MG63 (cell line): ENCODE results near the gene TMEM253. TPM values are rescaled to one million over a fixed set of nuclear protein-coding genes. Genes with fewer than 3 reads are reported as not detected.

ENCODE experiments used
- DNase-seq: peaks from one replicate; pipeline ENCODE4 v3.0.0-alpha.2; 2020
- H3K27me3 ChIP-seq: fragments of 250-450 bp; sonication (Bioruptor Pico); 2 replicates; pipeline ENCODE4 v1.5.1; 2020; ENCODE audit warnings: mild to moderate bottlenecking, moderate library complexity
- H3K36me3 ChIP-seq: fragments of 250-450 bp; sonication (Bioruptor Pico); 2 replicates; pipeline ENCODE4 v1.5.1; 2020; ENCODE audit warnings: mild to moderate bottlenecking, moderate library complexity
- H3K4me3 ChIP-seq: fragments of 250-450 bp; sonication (Bioruptor Pico); 2 replicates; pipeline ENCODE4 v1.5.1; 2020; ENCODE audit warnings: mild to moderate bottlenecking, moderate library complexity
- H3K9me3 ChIP-seq: fragments of 250-450 bp; sonication (Bioruptor Pico); 2 replicates; pipeline ENCODE4 v1.5.1; 2020; ENCODE audit warnings: mild to moderate bottlenecking, moderate library complexity
- total RNA-seq: library from RNA; depleted of rRNA; stranded (reverse); fragments of >200 nt; shearing (Covaris generic); gene quantifications from 2 replicates; pipeline ENCODE4 v1.2.3, GENCODE V29; 2014; ENCODE audit warnings: low replicate concordance

Gene TMEM253
- total RNA-seq, 1 experiment from 2014 or later: not detected

GRCh38 chr14:21068521-21069387 lies 32.1 kb upstream of the TMEM253 start:
- no peak overlapping the region for H3K4me3 ChIP-seq
- H3K27me3 ChIP-seq: no peaks in the 10 kb centered on the region
- no peak for DNase-seq
- no peaks in the 10 kb centered on the region for H3K9me3 ChIP-seq
- no peaks in the 10 kb centered on the region for H3K36me3 ChIP-seq

- Histone ChIP-seq H3K36me3 (no peaks in the 10 kb centered on the region), H3K9me3 (no peaks in the 10 kb centered on the region), H3K27me3 (no peaks in the 10 kb centered on the region), H3K4me3 (peak overlapping the region; percentile 42)
- no peak for DNase-seq
These were observed 31.3 kb upstream of the TMEM253 start for GRCh38 chr14:21069388-21070082.

GRCh38 chr14:21070083-21070609 lies 30.7 kb upstream of the TMEM253 start, which contains the start of gene ARHGEF40:
ARHGEF40 (plus strand) TSS chr14:21070304; CDS start chr14:21070397, 93 bp downstream.
- no peaks in the 10 kb centered on the region for H3K9me3 ChIP-seq
- H3K4me3 ChIP-seq: peak within 1 kb of the TSS; percentile 60
- H3K27me3 ChIP-seq: no peaks in the 10 kb centered on the region
- H3K36me3 ChIP-seq: no peaks in the 10 kb centered on the region
- DNase-seq: peak; percentile 43

GRCh38 chr14:21070610-21071224 lies 30.1 kb upstream of the TMEM253 start:
- Histone ChIP-seq H3K36me3 (no peaks in the 10 kb centered on the region), H3K9me3 (no peaks in the 10 kb centered on the region), H3K27me3 (no peaks in the 10 kb centered on the region), H3K4me3 (peak overlapping the region; percentile 60)
- peak; percentile 50 for DNase-seq

- no peaks in the 10 kb centered on the region for H3K27me3 ChIP-seq
- no peaks in the 10 kb centered on the region; the same call in 1 of the 2 replicates for H3K36me3 ChIP-seq
- H3K9me3 ChIP-seq: no peaks in the 10 kb centered on the region
- peak overlapping the region; percentile 60 for H3K4me3 ChIP-seq
- DNase-seq: peak; percentile 90
These were observed 29.4 kb upstream of the TMEM253 start for GRCh38 chr14:21071225-21072030.

GRCh38 chr14:21072031-21072473 lies 28.8 kb upstream of the TMEM253 start:
- Histone ChIP-seq H3K9me3 (no peaks in the 10 kb centered on the region), H3K4me3 (peak overlapping the region; percentile 60), H3K27me3 (no peaks in the 10 kb centered on the region), H3K36me3 (no peaks in the 10 kb centered on the region; the same call in none of the 2 replicates)
- peak; percentile 14 for DNase-seq

GRCh38 chr14:21072781-21073339 lies 28.0 kb upstream of the TMEM253 start:
- H3K27me3 ChIP-seq: no peaks in the 10 kb centered on the region
- no peak for DNase-seq
- no peak overlapping the region for H3K4me3 ChIP-seq
- no peaks in the 10 kb centered on the region; the same call in none of the 2 replicates for H3K36me3 ChIP-seq
- H3K9me3 ChIP-seq: no peaks in the 10 kb centered on the region

GRCh38 chr14:21073921-21074320 lies 26.9 kb upstream of the TMEM253 start:
- no peaks in the 10 kb centered on the region for H3K27me3 ChIP-seq
- no peak overlapping the region for H3K4me3 ChIP-seq
- no peak for DNase-seq
- no peaks in the 10 kb centered on the region; the same call in none of the 2 replicates for H3K36me3 ChIP-seq
- no peaks in the 10 kb centered on the region for H3K9me3 ChIP-seq

GRCh38 chr14:21074398-21075272 lies 26.2 kb upstream of the TMEM253 start:
- Histone ChIP-seq H3K4me3 (no peak overlapping the region), H3K27me3 (no peaks in the 10 kb centered on the region), H3K9me3 (no peaks in the 10 kb centered on the region), H3K36me3 (no peaks in the 10 kb centered on the region; the same call in none of the 2 replicates)
- no peak for DNase-seq

DNA sequence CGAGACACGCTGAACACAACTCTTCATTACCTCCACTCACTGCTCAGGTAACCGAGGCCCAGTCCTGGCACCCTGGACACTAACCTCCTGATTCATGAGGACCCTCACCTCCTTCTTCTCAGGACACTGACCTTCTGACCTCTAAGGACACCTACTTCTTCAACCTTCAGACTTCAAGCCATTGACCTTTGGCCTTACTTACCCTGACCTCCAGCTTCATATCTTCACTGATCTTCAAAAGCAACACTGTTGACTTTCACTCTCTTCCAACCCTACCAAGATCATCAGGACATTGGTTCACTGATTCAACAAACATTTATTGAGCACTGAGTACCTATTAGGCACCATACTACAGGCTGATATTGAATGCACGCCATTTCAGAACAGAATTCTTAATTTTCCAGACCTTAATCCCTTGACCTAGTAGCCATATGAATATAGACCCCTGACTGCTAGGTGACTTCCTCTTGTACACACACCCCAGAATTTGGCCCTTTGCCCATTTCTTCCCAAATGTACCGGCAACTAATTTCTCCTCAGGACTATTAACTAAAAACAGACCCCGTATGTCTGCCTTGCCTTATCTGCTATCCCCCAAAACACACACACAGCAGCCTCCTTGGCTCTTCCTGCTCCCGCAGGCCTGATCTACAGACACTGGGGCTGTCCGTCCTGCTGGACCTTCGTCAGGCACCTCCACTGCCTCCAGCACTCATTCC lies 25.0 kb upstream of the TMEM253 start:
- DNase-seq: no peak
- Histone ChIP-seq H3K36me3 (no peaks in the 10 kb centered on the region; the same call in none of the 2 replicates), H3K27me3 (no peaks in the 10 kb centered on the region), H3K9me3 (no peaks in the 10 kb centered on the region), H3K4me3 (no peak overlapping the region)

GRCh38 chr14:21077672-21078071 lies 23.2 kb upstream of the TMEM253 start:
- Histone ChIP-seq H3K4me3 (no peak overlapping the region), H3K27me3 (no peaks in the 10 kb centered on the region), H3K36me3 (no peaks in the 10 kb centered on the region; the same call in none of the 2 replicates), H3K9me3 (no peaks in the 10 kb centered on the region)
- no peak for DNase-seq

DNA sequence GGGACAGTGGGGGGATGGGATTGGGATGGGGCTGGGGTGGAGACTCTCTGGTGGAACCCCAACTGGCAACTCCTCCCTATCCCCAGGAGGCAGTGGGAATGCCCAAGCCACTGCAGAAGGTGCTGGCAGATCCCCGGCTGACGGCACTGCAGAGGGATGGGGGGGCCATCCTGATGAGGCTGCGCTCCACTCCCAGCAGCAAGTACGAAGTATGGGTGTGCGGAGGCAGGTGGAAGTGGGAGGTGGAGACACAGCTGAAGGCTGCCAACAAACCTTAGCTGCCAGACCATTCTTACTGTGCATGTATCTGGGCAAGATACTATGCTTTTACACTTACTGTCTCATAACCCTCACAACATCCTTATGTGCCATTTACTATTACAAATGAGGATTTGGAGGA lies 22.6 kb upstream of the TMEM253 start:
- no peaks in the 10 kb centered on the region for H3K27me3 ChIP-seq
- H3K9me3 ChIP-seq: no peaks in the 10 kb centered on the region
- no peak for DNase-seq
- no peaks in the 10 kb centered on the region; the same call in none of the 2 replicates for H3K36me3 ChIP-seq
- H3K4me3 ChIP-seq: no peak overlapping the region

DNA sequence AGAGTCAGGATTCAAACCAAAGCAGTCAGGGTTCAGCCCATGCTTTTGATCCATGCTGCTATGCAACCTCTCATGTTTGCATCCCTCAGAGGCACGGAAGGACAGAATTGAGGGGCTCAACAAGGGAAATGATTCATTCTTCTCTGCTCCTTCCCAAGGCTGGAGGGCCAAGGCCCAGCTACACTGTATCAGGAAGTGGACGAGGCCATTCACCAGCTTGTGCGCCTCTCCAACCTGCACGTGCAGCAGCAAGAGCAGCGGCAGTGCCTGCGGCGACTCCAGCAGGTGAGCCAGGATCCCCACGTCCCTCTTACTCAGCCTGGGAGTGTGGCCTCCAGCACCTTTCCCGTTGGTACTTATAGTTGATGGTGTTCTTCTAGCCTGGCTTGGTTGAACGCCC lies 22.1 kb upstream of the TMEM253 start:
- Histone ChIP-seq H3K36me3 (no peaks in the 10 kb centered on the region; the same call in none of the 2 replicates), H3K27me3 (no peaks in the 10 kb centered on the region)
- DNase-seq: no peak

DNA sequence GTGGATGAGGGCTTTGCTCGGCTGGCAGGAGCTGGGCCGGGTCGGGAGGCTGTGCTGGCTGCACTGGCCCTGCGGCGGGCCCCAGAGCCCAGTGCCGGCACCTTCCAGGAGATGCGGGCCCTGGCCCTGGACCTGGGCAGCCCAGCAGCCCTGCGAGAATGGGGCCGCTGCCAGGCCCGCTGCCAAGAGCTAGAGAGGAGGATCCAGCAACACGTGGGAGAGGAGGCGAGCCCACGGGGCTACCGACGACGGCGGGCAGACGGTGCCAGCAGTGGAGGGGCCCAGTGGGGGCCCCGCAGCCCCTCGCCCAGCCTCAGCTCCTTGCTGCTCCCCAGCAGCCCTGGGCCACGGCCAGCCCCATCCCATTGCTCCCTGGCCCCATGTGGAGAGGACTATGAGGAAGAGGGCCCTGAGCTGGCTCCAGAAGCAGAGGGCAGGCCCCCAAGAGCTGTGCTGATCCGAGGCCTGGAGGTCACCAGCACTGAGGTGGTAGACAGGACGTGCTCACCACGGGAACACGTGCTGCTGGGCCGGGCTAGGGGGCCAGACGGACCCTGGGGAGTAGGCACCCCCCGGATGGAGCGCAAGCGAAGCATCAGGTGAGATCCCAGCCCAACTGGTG lies 19.2 kb upstream of the TMEM253 start:
- H3K4me3 ChIP-seq: no peak overlapping the region
- H3K27me3 ChIP-seq: no peaks in the 10 kb centered on the region
- H3K36me3 ChIP-seq: no peaks in the 10 kb centered on the region; the same call in 1 of the 2 replicates
- no peak for DNase-seq
- no peaks in the 10 kb centered on the region for H3K9me3 ChIP-seq

More for the DNA sequence above, 22.1 kb upstream of the TMEM253 start:
- no peak overlapping the region for H3K4me3 ChIP-seq
- H3K9me3 ChIP-seq: no peaks in the 10 kb centered on the region
